Measurements from ENCODE around the gene OGFOD1. TPM values are rescaled to one million over a fixed set of nuclear protein-coding genes. Genes with fewer than 3 reads are reported as not detected.

Gene OGFOD1
- total RNA-seq, 1 experiment from 2014 or later, result 55.5 TPM

GRCh38 chr16:56411624-56412023 is 39.7 kb upstream of the OGFOD1 start:
- Histone ChIP-seq H3K27ac (ENCODE audit: low read length) (no peak overlapping the region), H3K4me1 (ENCODE audit: insufficient read depth, low read length) (peaks cover 25% of the 10 kb centered on the region), H3K36me3 (ENCODE audit: low read depth, low read length) (peaks cover 18% of the 10 kb centered on the region), H3F3A (ENCODE audit: low read length, unreplicated experiment) (no peaks in the 10 kb centered on the region), H3K9me3 (ENCODE audit: low read length) (no peaks in the 10 kb centered on the region), H3K4me2 (ENCODE audit: low read length) (no peak overlapping the region), H3K4me3 (ENCODE audit: low read length) (no peak overlapping the region), H3K79me2 (ENCODE audit: low read length) (peaks cover 32% of the 10 kb centered on the region), H4K20me1 (ENCODE audit: low read length) (no peaks in the 10 kb centered on the region), H3K9ac (ENCODE audit: low read length) (no peak overlapping the region), H3K9me2 (replicated peaks; ENCODE audit: low read length) (no peaks in the 10 kb centered on the region), H3K27me3 (ENCODE audit: low read length) (no peaks in the 10 kb centered on the region), H2AFZ (ENCODE audit: low read length) (no peak overlapping the region)
- BruUV-seq (replicated peaks), result no TSS peak
- intact Hi-C loops (cut with micrococcal nuclease), result no loop called here
- no peak for TF ChIP-seq EZH2 (IDR thresholded peaks at IDR 0.05; ENCODE audit: low read length, unreplicated experiment)
- no peak for TF ChIP-seq CTCF (conservative IDR thresholded peaks at IDR 0.05; ENCODE audit: low read depth, low read length)
- TF ChIP-seq EZH2phosphoT487 (IDR thresholded peaks at IDR 0.05; ENCODE audit: borderline replicate concordance, low read length), result no peak
- ChIA-PET POLR2A (ENCODE audit: unreplicated experiment) (no interaction called here), CTCF (no interaction called here)
- no peak for DNase-seq
- ATAC-seq, result no peak

DNA sequence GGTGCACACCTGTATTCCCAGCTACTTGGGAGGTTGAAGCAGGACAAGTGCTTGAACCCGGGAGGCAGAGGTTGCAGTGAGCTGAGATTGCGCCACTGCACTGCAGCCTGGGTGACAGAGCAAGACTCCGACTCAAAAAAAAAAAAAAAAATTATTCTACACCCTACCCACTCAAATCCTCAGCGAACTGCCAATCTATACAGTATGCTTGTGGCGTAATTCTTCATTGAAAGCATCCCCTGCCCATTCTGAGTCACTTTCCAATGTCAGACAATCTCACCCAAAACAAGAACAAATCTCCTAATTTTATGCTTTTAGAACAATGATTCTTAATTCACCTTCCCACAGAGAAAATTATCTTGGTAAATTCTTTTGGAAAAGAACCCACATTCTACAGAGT is 38.0 kb upstream of the OGFOD1 start:
- H3F3A ChIP-seq (ENCODE audit: low read length, unreplicated experiment), result no peaks in the 10 kb centered on the region
- TF ChIP-seq EZH2phosphoT487 (IDR thresholded peaks at IDR 0.05; ENCODE audit: borderline replicate concordance, low read length) (no peak), EZH2 (IDR thresholded peaks at IDR 0.05; ENCODE audit: low read length, unreplicated experiment) (no peak), CTCF (conservative IDR thresholded peaks at IDR 0.05; ENCODE audit: low read depth, low read length) (no peak)
- H3K36me3 ChIP-seq (ENCODE audit: low read depth, low read length), result peaks cover 11% of the 10 kb centered on the region
- no peak overlapping the region for H2AFZ ChIP-seq (ENCODE audit: low read length)
- CTCF ChIA-PET, result no interaction called here
- H3K27me3 ChIP-seq (ENCODE audit: low read length), result no peaks in the 10 kb centered on the region
- H3K27ac ChIP-seq (ENCODE audit: low read length), result no peak overlapping the region
- H4K20me1 ChIP-seq (ENCODE audit: low read length), result no peaks in the 10 kb centered on the region
- intact Hi-C loops (cut with micrococcal nuclease), result no loop called here
- no peaks in the 10 kb centered on the region for H3K9me2 ChIP-seq (replicated peaks; ENCODE audit: low read length)
- DNase-seq (no peak), ATAC-seq (no peak)
- H3K4me1 ChIP-seq (ENCODE audit: insufficient read depth, low read length), result peaks cover 21% of the 10 kb centered on the region
- H3K4me2 ChIP-seq (ENCODE audit: low read length), result no peak overlapping the region
- no peak overlapping the region for H3K4me3 ChIP-seq (ENCODE audit: low read length)
- no TSS peak for BruUV-seq (replicated peaks)
- no peak overlapping the region for H3K9ac ChIP-seq (ENCODE audit: low read length)
- H3K9me3 ChIP-seq (ENCODE audit: low read length), result no peaks in the 10 kb centered on the region
- H3K79me2 ChIP-seq (ENCODE audit: low read length), result peaks cover 49% of the 10 kb centered on the region
- POLR2A ChIA-PET (ENCODE audit: unreplicated experiment), result no interaction called here

DNA sequence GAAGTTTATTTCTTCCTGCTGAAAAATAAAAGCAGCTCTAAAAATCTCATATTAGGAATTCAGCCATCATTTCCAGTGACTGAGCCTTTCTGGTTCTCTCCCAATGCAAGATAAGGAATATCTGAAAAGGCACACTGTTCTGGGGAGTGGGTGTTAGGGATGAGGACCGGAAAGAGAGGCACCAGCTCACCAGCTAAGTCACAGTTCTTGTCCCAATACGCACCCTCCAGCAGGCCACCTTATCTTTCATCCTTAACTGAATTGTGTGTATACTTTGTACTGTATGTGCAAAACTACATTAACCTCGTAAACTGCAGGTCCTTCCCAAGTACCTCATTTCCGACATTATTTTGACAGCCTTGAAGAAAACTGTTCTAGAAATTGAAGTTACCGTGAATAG is 37.0 kb upstream of the OGFOD1 start:
- ATAC-seq, result no peak
- Histone ChIP-seq H2AFZ (ENCODE audit: low read length) (no peak overlapping the region), H4K20me1 (ENCODE audit: low read length) (no peaks in the 10 kb centered on the region), H3F3A (ENCODE audit: low read length, unreplicated experiment) (no peaks in the 10 kb centered on the region), H3K9me3 (ENCODE audit: low read length) (no peaks in the 10 kb centered on the region), H3K9me2 (replicated peaks; ENCODE audit: low read length) (no peaks in the 10 kb centered on the region), H3K36me3 (ENCODE audit: low read depth, low read length) (peaks cover 8% of the 10 kb centered on the region), H3K4me3 (ENCODE audit: low read length) (no peak overlapping the region), H3K27ac (ENCODE audit: low read length) (no peak overlapping the region), H3K27me3 (ENCODE audit: low read length) (no peaks in the 10 kb centered on the region), H3K9ac (ENCODE audit: low read length) (no peak overlapping the region), H3K4me2 (ENCODE audit: low read length) (no peak overlapping the region), H3K79me2 (ENCODE audit: low read length) (peaks cover 57% of the 10 kb centered on the region), H3K4me1 (ENCODE audit: insufficient read depth, low read length) (peaks cover 19% of the 10 kb centered on the region)
- no peak for TF ChIP-seq CTCF (conservative IDR thresholded peaks at IDR 0.05; ENCODE audit: low read depth, low read length)
- TF ChIP-seq EZH2phosphoT487 (IDR thresholded peaks at IDR 0.05; ENCODE audit: borderline replicate concordance, low read length), result no peak
- no peak for TF ChIP-seq EZH2 (IDR thresholded peaks at IDR 0.05; ENCODE audit: low read length, unreplicated experiment)
- ChIA-PET POLR2A (ENCODE audit: unreplicated experiment) (no interaction called here), CTCF (no interaction called here)
- intact Hi-C loops (cut with micrococcal nuclease), result no loop called here
- BruUV-seq (replicated peaks), result no TSS peak
- no peak for DNase-seq

Data from PC-3 (cell line).